ENCODE measurements around the gene PNLIPRP1.

DNA sequence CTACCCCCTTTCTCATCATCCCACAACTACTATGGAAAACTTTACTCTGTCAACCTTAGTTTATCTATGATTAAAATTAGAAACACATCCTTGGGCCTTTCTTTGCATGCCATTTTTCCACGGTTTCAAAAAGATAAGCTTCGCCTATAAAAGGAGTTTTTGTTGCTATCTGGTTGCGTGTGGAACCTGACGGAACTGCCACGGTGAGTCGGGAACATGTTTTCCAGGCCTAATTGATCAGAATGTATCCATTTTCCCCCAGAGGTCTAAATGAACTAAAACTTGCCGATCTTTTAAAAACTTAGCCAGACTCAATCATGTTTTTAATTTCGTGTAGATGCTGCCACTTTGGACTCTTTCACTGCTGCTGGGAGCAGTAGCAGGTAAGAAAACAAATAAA is 45.0 kb upstream of the PNLIPRP1 start, which contains the start of gene PNLIP:
- TF ChIP-seq, protein P1, sequence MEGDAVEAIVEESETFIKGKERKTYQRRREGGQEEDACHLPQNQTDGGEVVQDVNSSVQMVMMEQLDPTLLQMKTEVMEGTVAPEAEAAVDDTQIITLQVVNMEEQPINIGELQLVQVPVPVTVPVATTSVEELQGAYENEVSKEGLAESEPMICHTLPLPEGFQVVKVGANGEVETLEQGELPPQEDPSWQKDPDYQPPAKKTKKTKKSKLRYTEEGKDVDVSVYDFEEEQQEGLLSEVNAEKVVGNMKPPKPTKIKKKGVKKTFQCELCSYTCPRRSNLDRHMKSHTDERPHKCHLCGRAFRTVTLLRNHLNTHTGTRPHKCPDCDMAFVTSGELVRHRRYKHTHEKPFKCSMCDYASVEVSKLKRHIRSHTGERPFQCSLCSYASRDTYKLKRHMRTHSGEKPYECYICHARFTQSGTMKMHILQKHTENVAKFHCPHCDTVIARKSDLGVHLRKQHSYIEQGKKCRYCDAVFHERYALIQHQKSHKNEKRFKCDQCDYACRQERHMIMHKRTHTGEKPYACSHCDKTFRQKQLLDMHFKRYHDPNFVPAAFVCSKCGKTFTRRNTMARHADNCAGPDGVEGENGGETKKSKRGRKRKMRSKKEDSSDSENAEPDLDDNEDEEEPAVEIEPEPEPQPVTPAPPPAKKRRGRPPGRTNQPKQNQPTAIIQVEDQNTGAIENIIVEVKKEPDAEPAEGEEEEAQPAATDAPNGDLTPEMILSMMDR (IDR thresholded peaks at IDR 0.05): no peak
- no peak for TF ChIP-seq POLR2AphosphoS5 (IDR thresholded peaks at IDR 0.05)
- TF ChIP-seq POLR2A (IDR thresholded peaks at IDR 0.05): no peak

Data from sigmoid colon (tissue), 4 donors.